ENCODE data around the gene PKD1L1. TPM values are rescaled to one million over a fixed set of nuclear protein-coding genes. Genes with fewer than 3 reads are reported as not detected.

Gene PKD1L1
- total and polyA plus RNA-seq, 4 donors, result 0.26 to 1.1 (median 0.55) TPM

GRCh38 chr7:47815867-47816266, 132.4 kb downstream of the PKD1L1 start:
- ATAC-seq (ENCODE audit: insufficient read depth, low FRiP score) (no peak), DNase-seq (no peak)
- 89 to 94% methylated on average over 9 of the region's 9 CpGs for WGBS, 2 donors
- Histone ChIP-seq H3K36me3 (ENCODE audit: control insufficient read depth in 4 of 4, insufficient read depth in 4 of 4, low read length in 4 of 4) (no peaks in the 10 kb centered on the region), H3K4me3 (no peak overlapping the region), H3K27me3 (ENCODE audit: control insufficient read depth in 3 of 3, insufficient read depth in 3 of 3, low read length in 2 of 3) (no peaks in the 10 kb centered on the region), H3K27ac (ENCODE audit: low read depth in 1 of 2, low read length in 1 of 2) (no peak overlapping the region), H3K9me3 (ENCODE audit: control insufficient read depth in 4 of 4, insufficient read depth in 3 of 4, low read length in 3 of 4) (no peaks in the 10 kb centered on the region), H3K9ac (ENCODE audit: insufficient read depth in 1 of 2, low read length in 2 of 2) (no peak overlapping the region), H3K4me1 (ENCODE audit: control insufficient read depth in 5 of 5, insufficient read depth in 5 of 5, low read length in 5 of 5) (peaks cover 0 to 6% (median 2%) of the 10 kb centered on the region in 5 donors)
- TF ChIP-seq, protein P1, sequence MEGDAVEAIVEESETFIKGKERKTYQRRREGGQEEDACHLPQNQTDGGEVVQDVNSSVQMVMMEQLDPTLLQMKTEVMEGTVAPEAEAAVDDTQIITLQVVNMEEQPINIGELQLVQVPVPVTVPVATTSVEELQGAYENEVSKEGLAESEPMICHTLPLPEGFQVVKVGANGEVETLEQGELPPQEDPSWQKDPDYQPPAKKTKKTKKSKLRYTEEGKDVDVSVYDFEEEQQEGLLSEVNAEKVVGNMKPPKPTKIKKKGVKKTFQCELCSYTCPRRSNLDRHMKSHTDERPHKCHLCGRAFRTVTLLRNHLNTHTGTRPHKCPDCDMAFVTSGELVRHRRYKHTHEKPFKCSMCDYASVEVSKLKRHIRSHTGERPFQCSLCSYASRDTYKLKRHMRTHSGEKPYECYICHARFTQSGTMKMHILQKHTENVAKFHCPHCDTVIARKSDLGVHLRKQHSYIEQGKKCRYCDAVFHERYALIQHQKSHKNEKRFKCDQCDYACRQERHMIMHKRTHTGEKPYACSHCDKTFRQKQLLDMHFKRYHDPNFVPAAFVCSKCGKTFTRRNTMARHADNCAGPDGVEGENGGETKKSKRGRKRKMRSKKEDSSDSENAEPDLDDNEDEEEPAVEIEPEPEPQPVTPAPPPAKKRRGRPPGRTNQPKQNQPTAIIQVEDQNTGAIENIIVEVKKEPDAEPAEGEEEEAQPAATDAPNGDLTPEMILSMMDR (IDR thresholded peaks at IDR 0.05; ENCODE audit: control extremely low read depth, extremely low read depth), result no peak

- no peak overlapping the region for H3K27ac ChIP-seq (ENCODE audit: low read depth in 1 of 2, low read length in 1 of 2)
- H3K4me1 ChIP-seq (ENCODE audit: control insufficient read depth in 5 of 5, insufficient read depth in 5 of 5, low read length in 5 of 5), result peaks cover 0 to 6% (median 2%) of the 10 kb centered on the region in 5 donors
- DNase-seq (no peak), ATAC-seq (ENCODE audit: insufficient read depth, low FRiP score) (no peak)
- WGBS, 2 donors, result 86 to 89% methylated on average over 11 of the region's 11 CpGs
- no peaks in the 10 kb centered on the region for H3K36me3 ChIP-seq (ENCODE audit: control insufficient read depth in 4 of 4, insufficient read depth in 4 of 4, low read length in 4 of 4)
- no peak overlapping the region for H3K9ac ChIP-seq (ENCODE audit: insufficient read depth in 1 of 2, low read length in 2 of 2)
- TF ChIP-seq, protein P1 (IDR thresholded peaks at IDR 0.05; ENCODE audit: control extremely low read depth, extremely low read depth), result no peak
- no peak overlapping the region for H3K4me3 ChIP-seq
- no peaks in the 10 kb centered on the region for H3K27me3 ChIP-seq (ENCODE audit: control insufficient read depth in 3 of 3, insufficient read depth in 3 of 3, low read length in 2 of 3)
- no peaks in the 10 kb centered on the region for H3K9me3 ChIP-seq (ENCODE audit: control insufficient read depth in 4 of 4, insufficient read depth in 3 of 4, low read length in 3 of 4)
Observed at GRCh38 chr7:47814905-47815613, 133.2 kb downstream of the PKD1L1 start.

DNA sequence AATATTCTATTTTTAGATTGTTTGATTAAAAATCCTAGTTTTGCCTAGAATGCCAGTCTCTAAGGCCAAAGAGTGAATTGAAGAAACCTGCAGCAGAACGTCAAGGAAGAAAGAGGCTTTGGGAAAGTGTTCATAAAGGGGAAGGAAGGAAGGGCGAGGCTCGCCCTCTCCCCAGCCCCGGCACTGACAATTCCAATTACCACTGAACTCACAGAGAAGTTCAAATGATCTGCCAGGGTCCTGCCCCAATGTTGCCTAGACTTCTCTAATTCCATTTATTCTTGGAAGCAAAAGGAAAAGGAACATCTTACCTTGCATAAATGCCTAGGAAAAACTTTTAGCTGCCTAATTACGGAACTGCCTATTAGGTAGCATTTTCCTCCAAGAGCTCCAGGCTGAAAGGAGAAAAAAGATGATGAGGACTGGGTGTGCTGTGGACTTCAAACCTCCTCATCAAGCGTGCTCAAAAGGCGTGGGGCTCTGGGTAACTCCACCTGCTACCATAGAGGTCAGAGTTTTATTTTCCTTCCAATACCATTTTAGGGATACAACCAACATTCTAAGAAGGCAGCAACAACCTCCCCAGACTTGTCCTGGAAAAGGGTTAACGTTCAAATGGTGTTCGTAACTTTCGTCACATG, 134.5 kb downstream of the PKD1L1 start:
- H3K4me3 ChIP-seq, result no peak overlapping the region
- 48 to 67% methylated on average over 10 of the region's 10 CpGs for WGBS, 2 donors
- H3K27me3 ChIP-seq (ENCODE audit: control insufficient read depth in 3 of 3, insufficient read depth in 3 of 3, low read length in 2 of 3), result no peaks in the 10 kb centered on the region
- ATAC-seq (ENCODE audit: insufficient read depth, low FRiP score) (no peak), DNase-seq (no peak)
- no peak overlapping the region for H3K9ac ChIP-seq (ENCODE audit: insufficient read depth in 1 of 2, low read length in 2 of 2)
- H3K4me1 ChIP-seq (ENCODE audit: control insufficient read depth in 5 of 5, insufficient read depth in 5 of 5, low read length in 5 of 5), result peaks cover 0 to 6% (median 0%) of the 10 kb centered on the region in 5 donors
- no peak overlapping the region for H3K27ac ChIP-seq (ENCODE audit: low read depth in 1 of 2, low read length in 1 of 2)
- no peaks in the 10 kb centered on the region for H3K9me3 ChIP-seq (ENCODE audit: control insufficient read depth in 4 of 4, insufficient read depth in 3 of 4, low read length in 3 of 4)
- TF ChIP-seq, protein P1 (IDR thresholded peaks at IDR 0.05; ENCODE audit: control extremely low read depth, extremely low read depth), result no peak
- no peaks in the 10 kb centered on the region for H3K36me3 ChIP-seq (ENCODE audit: control insufficient read depth in 4 of 4, insufficient read depth in 4 of 4, low read length in 4 of 4)

Data from lung (tissue), 12 donors.